Muscle of arm (tissue), 14 donors: ENCODE measurements around the gene DCANP1. TPM values are rescaled to one million over a fixed set of nuclear protein-coding genes. Genes with fewer than 3 reads are reported as not detected.
"Not testable (repeated sequence)": the region's sequence is repeated elsewhere in the genome, so short reads cannot be mapped to it uniquely, and the experiment has no call there.

Experiments
- DNase-seq: peaks from one replicate; pipeline ENCODE4 v3.0.0-alpha.2; 2013
- long read RNA-seq, 11 donors: transcript quantifications; one replicate each; lab custom pipeline, GENCODE V29; 2026
- polyA plus RNA-seq, 12 donors: library from polyadenylated mRNA; unstranded; fragments of 120-200 nt; gene quantifications; one replicate each; pipeline ENCODE4 v1.2.1, GENCODE V29; 2013; ENCODE audit not compliant: insufficient read length in 12 of 12

Gene DCANP1, protein sequence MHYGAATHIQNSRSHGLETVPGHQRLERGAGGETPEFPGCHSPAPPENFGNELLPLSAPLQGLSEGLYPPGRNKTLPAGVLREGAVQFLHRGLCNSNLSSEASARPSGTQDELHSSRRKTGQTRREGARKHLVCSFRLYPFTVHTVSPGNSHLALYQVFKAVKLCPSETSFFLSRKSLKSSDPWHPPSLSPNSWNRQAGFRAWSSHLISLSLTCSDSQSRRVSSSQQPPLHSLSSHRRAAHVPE
- under 1 TPM in 7 of 12 donors, not detected in 5; 0.07 to 0.87 (median 0.11) TPM for polyA plus RNA-seq
- long read RNA-seq, donor 1, partial matches to known transcripts, result 0 of 1 reads
- long read RNA-seq, donor 1, other reads (novel, unspliced or antisense), result 0 of 1 reads
- long read RNA-seq, donor 2, result 0 reads
- long read RNA-seq, donor 3, result 0 reads
- long read RNA-seq, donor 4, partial matches to known transcripts, result 0 of 1 reads
- long read RNA-seq, donor 4, other reads (novel, unspliced or antisense), result 0 of 1 reads
- long read RNA-seq, donor 5, partial matches to known transcripts, result 0 of 1 reads
- long read RNA-seq, donor 5, other reads (novel, unspliced or antisense), result 0 of 1 reads
- long read RNA-seq, donor 6, result 0 reads
- long read RNA-seq, donor 7, result 0 reads
- long read RNA-seq, donor 8, partial matches to known transcripts, result 0 of 1 reads
- long read RNA-seq, donor 8, other reads (novel, unspliced or antisense), result 0 of 1 reads
- long read RNA-seq, donor 9, partial matches to known transcripts, result 0 of 1 reads
- long read RNA-seq, donor 9, other reads (novel, unspliced or antisense), result 0 of 1 reads
- long read RNA-seq, donor 10, result 0 reads
- long read RNA-seq, donor 11, result 0 reads

DNA sequence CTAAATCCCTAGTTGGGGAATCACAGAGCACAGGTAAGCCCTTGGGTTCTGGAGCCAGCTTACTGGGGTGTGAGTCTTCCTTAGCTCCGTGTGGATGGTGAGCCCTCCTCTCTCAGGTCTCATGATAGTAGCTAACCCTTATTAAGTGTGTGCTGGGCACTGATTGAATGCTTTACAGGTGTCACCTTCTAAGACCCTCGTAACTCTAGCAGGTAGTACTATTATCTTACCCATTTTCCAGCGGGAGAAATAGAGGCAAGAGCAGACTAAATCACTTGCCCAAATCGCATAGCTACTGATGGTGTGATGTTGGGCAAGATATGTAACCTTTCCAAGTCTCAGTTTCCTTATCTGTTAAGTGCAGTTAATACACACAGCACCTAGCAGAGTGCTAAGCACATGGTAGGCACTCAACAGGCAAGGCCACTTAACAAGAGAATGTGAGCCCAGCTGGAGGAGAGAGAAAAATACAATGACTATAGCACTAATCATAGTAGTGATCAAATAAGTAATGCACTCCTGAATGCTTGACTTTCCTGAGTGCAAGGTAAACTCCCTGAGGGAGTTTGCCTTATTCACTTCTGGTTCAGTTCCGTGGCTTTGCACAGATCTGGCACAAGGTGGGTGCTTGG, at the start of gene DCANP1:
Gene DCANP1, minus strand, starts transcription at position 51 of the 632 bp plus-strand sequence. CDS start 240 bp downstream, outside the sequence.
- DNase-seq, result no peak

DNA sequence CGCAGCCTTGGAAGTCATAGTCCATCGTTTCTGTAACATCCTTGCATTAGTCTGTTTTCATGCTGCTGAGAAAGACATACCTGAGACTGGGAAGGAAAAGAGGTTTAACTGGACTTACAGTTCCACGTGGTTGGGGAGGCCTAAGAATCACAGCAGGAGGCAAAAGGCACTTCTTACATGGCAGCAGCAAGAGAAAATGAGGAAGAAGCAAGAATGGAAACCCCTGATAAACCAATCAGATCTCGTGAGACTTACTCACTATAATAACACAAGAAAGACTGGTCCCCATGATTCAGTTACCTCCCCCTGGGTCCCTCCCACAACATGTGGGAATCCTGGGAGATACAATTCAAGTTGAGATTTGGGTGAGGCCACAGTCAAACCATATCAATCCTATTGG, 48.4 kb upstream of the DCANP1 start:
- not testable (repeated sequence) for DNase-seq

DNA sequence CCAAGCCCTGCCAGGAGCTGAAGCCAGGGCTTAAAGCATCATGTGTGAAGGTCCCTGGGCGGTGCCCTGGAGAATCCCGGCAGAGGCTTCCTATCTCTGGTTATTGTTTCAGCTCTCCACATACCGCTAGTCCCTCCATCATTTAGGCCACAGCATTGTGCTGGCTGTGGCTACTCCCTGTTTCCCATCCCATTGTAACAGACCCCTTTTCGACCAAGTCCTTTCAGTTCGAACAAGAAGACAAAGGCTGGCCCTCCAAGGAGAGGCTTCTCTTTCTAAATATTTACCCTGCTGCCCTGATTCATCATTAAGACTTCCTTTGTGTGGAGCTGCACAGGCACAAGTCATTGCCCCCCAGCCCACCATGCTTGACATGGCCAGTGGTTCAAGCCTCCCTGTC, 47.0 kb upstream of the DCANP1 start:
- no peak for DNase-seq

DNA sequence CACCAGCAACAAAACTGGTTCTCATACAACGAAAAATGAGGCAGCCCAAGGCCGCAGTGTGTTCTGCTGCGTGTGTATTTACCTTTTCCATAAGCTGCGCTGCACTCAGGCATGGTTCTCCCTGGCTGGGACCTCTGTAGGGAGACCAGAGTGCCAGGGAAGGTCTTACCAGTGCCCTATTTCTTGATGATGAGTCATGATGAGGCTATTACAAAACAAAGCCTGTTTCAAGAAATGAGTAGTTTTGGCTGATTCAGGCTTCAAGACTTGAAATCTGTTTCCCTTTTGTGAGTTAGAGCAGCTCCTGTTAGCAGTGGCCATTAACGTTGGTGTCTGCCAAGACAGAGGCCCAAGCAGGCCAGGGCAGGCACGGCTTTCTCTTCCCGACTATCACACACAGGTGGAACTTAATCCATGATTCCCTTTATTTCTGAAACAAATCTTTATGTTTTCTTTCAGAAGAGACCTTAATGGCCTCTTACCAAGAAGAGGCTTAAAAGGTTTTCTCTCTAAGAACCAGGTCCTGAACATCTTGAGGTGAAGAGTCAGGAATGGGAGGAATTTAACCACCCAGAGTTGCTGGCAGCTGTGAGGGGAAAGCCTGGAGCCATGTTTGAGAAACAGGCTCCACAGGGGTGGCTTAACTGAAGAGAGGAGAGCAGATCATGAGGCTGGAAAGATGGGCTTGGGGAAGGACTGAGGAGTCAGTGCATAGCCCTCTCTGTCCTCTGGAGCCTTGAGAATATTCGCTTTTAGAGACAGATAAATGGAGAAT, 46.4 kb upstream of the DCANP1 start:
- no peak for DNase-seq

DNA sequence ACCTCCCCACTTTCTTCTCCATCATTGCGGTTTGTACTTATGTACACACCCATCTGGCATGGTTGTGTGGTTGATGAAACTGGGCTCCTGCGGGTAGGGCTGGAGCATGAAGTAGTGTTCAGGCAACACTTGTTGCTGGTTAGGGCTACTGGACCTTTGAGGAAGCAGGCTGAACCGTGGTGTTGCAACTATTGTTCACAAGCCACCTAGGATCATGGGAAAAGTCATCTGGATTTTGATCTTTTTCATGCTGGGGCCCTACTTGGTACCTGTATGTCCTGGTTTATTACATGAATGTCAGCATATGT, 45.1 kb upstream of the DCANP1 start:
- no peak for DNase-seq

DNA sequence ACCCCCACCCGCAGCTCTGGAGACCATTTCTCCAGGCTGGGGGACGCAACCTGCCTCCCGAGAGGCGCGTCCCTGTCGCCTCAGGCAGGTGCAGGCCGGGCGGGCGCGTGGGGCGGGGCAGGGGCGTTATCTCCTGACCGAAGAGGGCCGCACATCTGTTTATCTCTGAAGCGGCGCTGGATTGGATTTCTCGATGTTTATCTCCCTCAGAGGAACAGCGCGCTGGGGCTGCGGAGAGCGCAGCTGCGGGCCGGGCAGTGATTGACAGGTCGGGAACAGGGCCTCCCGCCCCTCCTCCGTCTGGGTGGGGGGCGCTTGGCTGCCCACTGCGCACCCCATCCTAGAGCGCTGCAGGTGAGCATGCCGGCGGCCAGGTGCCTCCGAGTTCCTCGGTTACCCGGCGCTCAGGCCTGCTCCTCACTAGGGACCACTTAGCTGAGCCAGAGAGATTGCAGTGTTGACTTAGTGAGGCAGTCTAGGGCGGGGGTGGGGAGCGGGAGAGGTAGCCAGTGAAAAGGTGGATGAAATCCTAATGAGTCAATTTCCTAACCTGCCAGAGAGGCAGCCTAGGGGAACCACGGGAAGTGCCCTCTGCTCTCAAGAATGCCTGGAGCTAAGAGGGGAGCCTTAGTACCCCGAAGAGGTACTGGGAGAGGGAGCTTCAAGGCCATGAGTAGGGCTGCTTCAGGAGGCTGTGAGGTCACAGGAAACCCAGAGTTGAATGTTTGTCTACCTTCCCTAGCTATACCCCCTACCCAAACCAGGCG, 44.6 kb upstream of the DCANP1 start:
- DNase-seq, result no peak

DNA sequence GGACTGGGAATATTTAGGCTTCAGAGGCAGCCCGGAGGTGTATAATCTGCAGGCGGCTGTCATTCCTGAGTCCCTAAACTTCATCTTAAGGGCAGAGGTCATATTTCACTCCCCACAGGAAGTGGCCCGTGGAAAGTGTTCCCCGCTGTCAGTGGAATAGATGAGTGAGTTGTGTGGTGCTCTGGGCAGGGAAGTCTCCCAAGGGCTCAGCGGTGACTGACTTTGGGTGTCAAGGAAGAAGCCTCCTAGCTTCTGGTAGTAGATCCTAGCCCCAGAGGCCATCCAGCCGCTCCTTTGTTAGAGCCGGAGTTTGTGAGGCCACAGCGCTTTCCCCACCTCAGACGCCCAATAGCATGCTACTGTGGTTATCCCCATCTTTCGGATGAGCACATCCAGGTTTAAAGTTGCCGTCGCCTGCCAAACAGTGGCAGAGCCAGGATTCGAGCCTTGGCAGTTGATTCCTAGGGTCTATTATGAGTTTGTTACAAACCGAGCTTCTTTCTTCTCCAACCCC, 43.9 kb upstream of the DCANP1 start:
- DNase-seq, result no peak

DNA sequence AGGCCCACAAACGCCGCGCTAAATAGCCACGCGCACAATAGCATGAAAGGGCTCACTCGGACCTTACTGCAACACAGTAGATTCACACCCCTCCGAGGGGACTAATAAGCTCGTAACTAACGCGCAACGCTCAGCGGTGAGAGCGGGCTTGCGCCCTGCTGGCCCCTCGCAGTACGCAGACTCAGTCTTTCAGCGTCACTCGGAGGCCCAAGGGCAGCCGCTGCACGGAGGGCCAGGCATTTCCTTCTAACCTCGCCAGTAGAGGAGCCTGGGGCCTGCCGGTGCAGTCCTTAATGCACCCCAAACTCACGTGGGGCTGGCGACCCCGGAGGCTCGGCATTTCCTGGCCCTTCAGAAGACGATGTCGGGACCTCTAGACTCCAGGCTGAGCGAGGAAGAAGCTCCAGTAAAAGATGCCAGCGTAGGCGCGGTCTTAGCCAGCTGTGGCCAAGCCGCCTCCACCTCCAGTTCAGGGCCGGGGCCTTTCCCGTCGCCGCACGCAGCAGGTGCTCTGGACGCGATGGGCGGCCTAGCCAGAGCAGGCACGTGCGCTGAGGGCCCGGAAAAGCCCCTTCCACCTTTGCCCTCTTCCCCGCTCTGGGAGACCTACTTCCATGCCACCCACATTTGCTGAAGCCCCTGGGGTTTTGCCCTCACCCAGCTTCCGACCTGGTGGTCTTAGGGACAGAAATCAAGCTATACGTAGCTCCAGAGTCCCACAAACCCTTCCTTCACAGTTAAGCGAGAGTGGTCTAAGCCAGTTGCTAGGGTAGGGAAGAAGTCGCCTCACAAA, 43.3 kb upstream of the DCANP1 start:
- DNase-seq, result no peak

DNA sequence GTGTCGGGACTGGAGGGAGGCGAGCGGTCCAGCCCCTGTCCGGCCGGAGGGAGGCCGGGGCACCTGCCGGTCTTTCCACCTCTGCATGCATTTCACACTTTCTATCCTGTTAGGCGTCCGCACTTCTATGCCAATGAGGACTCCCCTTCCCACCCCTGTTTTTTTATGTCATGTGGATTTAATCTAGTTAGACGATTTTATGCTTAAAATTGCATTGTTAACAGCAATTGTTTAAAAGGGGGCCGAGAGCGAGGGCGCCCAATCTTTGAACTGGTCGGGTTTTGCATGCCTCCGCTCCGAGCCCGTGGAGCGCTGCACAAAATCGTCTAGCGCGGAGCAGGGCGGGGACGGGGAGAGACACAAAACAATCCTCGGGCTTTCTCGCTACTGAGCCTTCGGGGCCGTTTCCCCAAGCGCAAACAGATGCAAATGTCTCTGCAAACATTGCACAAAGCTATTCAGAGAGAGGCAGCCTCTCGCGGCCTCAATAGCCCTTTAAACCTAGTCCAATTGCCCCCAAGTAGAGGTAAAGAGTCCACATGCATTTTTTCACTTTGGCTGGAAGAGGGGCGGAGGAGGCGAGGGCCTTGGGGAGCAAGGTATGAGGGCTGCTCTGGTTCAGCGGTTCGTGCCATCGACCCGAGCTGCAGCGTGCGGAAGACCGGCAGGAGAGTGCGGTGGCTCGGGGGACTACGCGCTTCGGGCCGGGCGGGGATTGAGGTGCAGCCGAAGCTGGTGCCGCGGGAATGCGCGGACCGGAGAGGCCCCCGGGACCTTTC, 42.5 kb upstream of the DCANP1 start:
- DNase-seq, result no peak

DNA sequence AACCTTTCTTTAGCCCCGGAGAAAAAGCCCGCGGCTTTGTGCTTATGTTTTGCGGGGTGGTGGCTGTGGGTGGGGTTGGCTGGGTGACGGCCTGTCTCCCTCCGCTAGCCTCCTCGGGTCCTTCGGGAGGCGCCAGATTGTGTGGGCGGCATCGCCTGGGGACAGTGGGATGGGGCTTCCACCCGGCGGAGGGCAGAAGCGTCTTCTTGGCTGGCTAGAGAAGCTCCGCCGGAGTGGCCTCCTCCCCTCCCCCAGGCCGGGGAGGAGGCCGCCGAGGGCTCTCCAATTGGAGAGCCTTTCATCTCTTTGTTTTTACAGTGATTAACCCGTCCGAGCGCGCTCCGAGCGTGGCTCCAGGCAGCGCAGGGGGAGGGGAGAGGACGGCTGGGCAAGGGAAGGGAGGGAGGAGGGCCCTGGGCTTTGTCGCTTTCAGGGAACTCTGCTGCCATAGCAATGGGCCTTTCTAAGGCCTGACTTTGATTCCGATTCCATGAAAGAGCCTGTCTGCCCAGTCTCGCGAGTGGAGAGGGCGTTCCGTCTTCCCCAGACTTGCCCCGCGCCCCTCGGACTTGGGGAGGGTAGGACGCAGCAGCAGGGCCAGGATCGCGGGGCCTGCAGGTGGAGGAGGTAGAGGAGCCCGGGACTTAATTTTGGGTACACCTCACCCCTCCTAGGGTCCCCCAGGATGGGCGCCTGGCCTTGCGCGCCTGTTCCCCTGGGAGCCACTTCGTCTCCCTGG, 41.7 kb upstream of the DCANP1 start:
- DNase-seq, result no peak

DNA sequence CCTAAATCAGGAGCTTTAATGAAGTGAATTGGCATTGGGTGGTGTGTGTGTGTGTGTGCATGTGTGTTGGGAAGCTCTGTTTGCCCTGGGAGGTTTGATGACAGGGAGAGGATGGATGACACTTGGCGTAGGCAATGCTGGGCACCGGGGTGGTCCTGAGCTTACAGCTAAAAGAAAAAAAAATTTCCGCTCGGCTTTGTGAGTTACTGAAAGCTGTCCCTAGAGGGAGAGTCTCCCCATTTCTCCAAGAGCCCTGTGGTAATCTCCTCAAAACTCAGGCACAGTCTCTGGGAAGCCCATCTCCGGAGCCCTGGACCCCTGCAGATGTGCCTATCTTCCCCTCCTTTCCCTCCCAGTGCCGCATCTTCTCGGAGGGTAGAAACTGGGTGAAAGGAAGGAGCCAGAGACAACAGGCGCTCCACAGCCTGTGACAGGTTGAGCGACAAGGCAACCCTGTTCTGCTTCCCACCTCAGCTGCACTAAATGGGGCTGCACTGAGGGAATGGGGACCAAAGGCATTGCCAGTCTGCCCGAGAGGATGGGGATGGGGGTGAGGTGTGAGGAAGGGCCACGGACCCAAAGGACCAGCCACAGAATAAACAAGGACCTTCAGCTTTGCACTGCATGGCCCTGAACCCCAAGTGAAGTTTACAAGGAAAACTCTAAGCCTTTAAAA, 40.8 kb upstream of the DCANP1 start:
- no peak for DNase-seq

DNA sequence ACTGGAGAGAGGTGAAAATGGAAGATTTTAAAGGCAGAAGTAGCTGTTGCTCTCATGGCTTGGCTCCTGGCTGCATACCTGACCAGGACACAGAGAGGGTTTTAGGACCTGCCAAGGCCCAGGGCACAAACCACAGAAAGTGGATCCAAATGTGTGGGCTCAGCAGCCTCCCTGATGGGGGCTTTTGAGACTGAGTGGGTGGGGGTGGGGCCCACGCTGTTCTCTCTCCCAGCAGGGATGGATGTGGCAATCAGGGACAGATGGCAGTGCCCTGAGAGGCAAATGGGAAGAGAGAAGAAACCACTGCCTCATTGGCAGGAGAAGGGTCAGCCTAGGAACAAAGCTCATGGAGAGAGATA, 39.9 kb upstream of the DCANP1 start:
- no peak for DNase-seq

DNA sequence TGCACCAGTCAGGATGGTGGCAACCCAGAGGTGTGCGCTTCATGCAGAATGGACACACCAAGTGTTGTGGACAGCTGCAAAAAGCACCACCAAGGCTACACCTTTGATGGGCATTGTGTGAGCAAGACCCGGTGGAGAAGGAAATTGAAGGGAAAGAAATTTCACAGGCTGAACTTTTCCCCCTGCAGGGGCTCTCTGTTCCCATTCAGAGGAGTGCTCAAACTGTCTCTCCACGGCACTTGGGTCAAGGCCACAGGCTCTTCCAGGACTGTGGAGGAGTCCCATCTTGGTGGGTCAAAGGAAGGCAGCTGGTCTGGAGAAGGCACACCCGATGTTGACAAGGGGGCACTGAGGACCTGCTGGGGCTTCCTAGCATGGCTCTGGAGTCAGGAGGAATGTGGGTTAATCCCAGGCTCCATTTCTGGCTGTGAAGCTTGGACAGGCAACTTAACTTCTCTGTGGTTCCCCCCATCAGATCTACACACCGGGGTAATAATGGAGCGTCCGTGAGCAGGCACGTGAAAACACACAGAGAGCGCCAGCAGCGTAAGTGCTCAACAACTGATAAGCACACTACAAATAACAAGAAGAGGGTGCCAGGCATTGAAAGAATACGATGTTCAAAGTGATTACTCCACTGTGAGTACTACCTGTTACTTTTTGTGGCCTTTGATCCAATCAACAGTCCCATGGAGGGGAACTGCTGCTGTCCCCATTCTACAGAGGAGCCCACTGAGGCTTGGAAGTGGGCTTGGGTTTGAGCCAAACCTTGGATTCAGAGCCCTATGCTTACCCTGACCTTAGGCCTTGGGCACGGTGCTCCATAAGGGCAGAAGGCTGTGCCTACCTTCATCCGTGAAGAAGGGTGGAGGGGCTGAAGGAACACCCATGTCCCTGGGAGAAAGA, 39.2 kb upstream of the DCANP1 start:
- DNase-seq, result no peak

DNA sequence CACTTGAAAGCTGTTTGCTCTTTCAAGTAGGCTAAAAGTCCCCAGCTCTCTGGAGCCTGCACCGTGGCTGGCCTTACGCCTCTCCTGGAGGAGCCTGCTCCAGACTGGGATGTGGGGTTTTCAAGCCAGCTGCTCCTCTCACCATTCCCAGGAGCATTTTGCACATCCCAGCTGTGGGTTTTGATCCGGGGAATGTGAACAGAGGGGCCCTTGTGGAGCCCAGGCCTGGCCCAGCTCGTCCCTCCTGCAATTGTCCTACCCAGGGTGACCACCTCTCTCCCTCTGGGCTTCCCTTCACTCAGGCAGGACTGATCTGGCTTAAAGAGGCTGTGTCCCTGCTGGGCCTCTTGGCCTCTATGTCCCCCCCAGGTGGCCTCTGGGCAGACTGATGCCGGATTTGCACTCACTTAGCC, 37.5 kb upstream of the DCANP1 start:
- no peak for DNase-seq

DNA sequence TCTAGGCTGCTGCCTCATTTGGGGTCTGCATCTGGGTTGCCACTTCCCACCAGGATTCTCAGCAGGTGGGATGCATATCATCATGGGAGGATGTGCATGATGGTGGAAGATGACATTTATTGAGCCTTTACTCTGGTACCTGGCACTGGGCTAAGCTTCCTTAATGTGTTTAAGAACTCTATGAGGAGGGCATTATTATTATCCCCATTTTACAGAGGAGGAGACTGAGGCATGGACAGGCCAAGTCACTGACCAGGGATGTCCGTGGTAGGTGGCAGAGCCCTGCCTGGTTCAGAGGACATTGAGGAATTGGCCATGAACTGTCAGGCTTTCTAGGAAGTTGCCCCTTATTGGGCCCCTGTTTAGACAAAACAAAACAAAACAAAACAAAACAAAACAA, 36.1 kb upstream of the DCANP1 start:
- no peak for DNase-seq

DNA sequence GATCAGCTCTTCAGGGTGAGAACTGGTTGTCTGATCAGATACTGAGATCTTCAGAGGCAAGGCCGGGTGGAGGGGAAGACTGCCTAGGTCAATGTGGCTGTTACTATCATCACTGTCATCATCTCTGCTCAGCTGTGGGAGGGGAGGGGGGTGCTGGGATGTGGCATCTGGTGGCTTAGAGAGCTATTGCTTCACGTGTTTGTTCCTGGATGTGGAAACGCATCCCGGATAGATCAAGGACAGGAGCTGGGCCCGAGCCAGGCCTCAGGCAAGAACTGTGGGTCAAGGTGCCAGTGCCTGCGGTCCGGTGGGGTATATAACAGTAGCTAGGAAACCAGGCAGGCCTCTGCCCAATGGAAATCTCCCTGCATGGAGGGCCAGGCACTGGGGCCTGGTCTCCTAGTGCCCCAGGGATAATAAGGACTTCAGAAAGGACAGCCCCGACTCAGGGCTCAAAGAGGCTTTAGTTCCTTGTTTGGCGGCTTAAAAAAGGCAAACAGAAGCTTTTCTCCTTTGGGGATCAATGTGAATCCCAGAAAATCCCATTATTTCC, 35.3 kb upstream of the DCANP1 start:
- no peak for DNase-seq

DNA sequence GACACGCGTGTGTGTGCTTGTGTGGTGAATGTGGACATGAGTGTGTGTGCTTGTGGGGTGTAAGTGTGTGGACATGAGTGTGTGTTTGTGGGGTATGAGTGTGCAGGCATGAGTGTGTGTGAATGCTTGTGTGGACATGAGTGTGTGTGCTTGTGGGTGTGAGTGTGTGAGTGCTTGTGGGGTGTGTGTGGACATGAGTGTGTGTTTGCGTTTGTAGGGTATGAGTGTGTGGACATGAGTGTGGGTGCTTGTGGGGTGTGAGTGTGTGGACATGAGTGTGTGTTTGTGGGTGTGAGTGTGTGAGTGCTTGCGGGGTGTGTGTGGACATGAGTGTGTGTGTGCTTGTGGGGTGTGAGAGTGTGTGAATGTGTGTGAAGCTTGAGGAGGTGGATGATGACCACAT, 34.8 kb upstream of the DCANP1 start:
- DNase-seq, result no peak
